Epidermal melanocyte (primary cell): ENCODE results near the gene STK38.

Experiments
- DNase-seq: peaks from one replicate; pipeline ENCODE4 v3.0.0; 2011; ENCODE audit warnings: low spot score; ENCODE audit not compliant: insufficient read length

The STK38 gene

DNA sequence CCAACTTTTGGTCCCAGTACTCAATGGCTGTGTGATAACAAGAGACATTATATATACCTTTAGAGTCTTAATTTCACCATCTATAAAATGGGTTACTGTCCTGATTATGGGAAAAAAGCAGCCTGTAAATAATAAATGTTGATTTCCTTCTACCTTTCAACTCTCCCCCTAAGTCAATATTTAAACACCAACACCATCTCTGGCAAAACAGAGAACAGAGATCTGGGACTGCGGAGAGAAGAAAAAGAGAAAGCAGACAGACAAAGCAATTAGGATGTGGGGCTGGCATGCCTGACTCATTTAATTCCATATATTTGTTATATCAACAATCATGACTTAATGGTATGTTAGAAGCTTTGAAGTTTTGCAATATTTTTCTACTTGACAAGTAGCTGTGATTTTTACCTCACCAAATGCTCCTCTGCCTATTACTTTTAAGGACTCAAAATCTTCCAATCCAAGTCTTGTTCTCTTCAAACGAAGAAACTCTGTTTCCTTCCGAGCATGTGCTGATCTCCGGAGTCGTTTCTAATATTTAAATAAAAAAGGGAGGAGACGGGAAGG lies 23.3 kb downstream of the STK38 start:
- DNase-seq: no peak

DNA sequence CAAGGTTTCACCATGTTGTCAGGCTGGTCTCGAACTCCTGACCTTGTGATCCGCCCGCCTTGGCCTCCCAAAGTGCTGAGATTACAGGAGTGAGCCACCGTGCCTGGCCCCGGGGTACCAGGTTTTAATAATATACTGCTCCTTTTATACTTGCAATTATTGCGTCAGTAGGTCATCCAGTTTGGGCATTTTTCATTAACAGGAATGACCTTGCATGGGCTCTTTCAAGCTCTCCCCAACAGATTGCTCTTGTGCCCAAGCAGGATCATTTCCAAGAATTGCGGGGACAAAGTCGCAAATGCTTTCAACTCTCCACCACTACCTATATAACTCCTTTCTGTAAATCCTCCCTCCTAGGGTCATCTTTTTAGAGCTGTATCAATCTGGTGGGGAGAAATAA lies 23.8 kb downstream of the STK38 start:
- DNase-seq: no peak

DNA sequence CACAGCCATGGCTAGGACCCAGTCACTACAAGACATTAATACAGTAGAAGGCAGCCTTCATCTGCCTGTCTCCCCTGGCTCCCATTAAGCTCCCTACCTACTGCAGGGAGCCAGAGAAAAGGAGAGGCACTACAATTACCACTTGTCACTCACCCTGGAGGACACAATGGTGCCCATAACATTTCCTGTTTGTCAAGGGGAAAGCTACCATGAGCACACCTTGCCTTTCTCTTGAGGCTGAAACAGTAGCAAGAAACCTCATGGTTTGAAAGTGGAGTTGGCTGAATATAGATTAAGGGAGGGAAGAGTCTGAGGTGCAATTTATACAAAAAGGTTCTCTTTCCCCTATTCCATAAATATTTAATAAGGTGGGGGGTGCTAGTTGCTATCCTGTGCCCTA lies 27.9 kb downstream of the STK38 start:
- no peak for DNase-seq

DNA sequence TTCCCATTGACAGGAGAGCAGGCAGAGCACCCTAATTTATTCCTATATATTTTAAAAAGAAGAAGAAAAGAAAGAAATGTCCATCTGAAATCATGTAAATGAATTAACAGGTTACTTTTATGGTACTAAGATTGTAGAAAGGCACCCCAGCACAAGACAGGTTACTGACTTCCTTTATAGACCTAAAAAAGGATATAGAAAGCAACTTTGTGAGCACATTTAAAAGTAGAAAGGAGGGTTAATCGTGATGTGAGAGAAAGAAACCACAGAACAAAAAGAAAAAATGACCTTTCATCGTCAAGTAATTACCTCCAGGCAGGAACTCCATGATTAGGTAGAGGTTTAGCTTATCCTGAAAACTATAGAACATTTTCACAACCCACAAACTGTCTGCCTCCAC lies 29.9 kb downstream of the STK38 start:
- DNase-seq: no peak

DNA sequence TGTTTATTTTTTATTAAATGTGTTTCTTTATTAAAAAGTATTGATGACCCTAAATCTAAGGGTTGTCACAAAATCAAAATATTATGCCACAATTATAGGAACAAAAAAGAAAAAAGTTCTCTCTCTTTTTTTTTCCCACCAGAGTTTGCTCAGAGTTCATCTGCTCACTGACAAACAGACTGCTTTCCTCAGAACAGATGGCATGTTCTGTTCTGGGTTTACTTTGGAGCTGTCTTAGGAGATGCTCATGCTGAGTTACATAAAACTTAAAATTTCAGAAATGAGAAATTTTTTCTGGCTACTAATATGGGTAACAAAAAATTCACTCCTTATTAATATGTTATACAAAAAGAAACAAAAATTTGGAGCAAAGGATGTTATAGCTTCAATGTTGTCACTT lies 30.3 kb downstream of the STK38 start:
- no peak for DNase-seq

DNA sequence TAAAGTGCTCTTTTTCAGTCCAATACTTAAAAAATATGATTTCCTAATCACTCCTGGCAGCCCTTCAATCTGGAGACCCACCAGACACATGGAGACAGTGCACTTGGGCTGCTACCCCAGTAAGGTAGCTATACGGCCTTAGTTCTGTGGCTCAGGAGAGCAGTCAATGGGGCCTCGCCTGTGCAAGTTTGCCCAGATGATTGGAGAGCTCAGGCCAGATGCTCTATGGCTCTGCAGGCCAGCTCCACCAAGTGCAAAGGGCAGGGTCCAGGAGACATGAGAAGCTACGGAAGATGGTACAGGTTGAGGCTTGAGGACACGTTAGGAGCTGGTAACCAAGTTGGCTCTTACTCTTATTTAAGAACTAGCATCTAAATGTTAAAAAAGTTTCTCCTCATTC lies 30.7 kb downstream of the STK38 start:
- DNase-seq: no peak

DNA sequence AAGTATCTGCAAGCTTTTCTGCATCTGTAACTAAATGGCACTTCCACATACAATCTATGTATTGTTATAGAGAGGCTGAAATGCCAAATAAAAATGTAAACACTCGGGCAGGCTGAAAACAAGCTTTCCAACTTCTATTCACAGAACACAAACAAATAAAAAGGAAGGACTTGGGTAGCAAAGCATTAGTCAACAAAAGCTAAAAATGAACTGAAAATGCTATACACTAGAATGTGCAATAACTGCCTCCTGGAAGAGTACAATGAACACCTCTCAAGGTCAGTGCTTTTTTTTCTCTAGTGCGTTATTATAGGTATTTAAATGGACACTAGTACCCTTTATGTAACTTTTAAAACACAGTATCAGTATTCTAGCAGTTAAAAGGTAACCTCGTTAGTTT lies 31.4 kb downstream of the STK38 start:
- no peak for DNase-seq

DNA sequence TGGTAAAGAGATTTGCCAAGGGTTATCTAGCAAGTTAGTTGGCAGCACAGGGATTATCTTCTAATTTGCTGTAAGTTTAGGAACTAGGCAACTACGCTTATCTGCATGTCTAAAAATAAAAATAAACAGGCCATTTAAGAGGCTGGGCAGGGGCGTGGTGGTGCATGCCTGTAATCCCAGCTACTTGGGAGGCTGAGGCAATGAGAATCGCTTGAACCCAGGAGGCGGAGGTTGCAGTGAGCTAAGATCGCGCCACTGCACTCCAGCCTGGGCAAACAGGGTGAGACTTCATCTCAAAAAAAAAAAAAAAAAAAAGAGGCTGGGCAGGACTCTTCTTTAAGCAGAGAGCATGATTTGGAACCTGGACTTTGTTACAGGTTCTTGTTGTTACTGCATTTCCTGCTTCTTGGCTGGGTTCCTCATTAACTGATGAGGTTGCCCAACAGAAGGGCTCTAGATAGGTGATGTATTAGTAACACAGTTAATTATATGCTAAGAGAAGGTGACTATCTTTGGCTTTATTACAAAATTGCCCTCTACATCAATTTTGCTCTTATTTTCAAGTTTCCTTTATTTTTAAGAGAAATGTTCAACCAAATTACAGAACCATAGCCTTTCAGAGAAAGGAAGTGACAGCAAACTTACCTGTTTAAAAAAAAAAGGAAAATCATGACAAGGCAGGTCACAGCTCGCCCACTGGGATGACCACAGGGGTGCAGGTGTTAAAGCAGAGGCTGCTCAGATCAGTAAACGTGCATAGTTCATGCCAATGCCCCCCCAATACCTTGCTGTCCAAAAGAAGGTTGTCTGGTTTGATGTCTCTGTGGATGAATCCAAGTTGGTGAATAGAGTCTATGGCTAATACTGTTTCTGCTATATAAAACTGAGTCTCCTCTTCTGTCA lies 32.5 kb downstream of the STK38 start:
- DNase-seq: no peak

DNA sequence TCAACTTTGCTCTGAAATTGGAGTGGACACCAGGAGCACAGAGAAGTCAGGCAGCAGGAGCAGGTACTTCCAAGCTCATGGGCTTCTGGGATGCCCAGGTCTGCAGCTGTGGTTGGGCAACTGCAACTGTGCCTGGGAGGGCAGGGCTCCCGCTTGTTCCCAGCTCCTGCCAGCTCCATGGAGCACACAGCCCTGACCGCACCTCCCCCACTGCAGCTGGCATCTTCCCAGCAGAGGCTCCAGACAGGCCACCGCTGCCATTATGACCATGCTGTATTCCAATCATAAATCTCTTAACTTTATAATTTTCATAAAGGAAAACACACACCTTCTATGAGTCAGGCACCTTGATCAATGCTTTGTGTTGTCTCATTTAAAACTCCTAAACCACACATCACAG lies 36.9 kb downstream of the STK38 start:
- no peak for DNase-seq

DNA sequence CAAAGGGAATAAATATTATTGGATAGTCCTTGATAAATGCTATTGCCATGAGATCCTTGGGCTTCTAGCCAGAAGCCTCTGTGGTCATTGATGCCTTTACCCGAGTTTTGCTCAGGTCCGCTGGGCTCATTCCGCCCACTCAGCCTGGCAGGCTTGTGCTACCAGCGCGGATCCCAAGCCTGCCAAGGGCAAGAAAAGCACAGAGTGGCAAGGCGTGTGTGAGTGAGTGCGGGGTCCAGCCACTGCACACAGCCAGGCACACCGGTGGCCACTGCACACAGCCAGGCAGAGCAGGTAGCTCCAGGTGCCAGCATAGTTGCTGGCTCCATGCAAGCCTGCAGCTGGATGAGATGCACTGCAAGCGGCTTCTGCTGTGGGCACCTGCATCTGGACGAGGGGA lies 38.7 kb downstream of the STK38 start:
- DNase-seq: no peak

DNA sequence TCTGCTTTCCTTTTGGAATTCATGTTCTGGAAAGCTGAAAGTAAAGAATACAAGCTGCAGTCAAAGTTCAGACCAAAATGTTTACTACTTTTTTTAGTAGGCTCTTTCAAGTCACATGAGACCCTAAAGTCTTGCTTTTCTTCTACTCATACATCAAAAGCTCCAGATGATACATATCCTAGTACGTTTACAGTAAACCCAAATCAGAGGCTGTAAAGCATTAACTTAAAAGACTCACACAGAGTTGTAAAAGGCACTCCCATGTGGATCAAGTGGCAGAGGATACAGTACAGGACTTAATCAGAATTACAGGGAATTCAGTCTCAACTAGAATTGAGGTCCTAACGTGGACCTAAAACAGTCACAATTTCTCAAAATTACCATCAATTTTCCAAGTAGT lies 40.7 kb downstream of the STK38 start:
- DNase-seq: no peak

DNA sequence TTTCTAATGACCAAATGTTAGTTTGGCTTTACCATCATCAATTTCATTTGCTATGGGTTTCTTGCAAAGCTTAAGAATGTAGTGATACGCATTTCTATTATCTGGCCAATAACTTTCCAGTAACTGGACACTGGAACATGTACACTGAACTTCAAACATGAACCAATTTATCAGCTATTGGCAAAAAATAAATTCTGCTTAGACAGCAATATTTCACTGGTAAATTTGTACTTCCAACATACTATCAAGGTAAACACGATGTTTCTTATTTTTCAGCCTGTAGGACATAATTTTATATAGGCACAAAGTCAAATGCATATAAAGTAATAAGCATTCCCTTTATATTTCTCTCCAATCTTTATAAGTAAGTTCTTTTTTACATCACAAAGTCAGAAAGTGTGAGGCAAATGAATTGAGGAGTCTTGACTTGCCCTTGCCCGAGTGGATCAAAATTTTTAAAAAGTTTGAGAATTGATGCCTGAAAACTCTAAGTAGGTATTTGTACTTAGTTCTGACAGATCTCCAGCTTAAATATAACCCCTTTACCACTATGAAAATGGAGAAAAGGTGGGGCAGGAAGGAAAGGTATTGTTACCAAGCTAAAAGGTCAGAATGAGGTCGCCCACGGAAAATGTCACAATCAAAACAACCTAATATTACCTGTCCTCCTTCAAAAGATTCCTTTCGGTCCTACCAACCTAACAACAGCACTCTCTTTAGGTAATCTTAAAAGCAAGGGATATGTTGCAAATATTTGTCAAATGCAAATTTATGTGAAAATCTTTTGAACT lies 41.3 kb downstream of the STK38 start:
- no peak for DNase-seq

DNA sequence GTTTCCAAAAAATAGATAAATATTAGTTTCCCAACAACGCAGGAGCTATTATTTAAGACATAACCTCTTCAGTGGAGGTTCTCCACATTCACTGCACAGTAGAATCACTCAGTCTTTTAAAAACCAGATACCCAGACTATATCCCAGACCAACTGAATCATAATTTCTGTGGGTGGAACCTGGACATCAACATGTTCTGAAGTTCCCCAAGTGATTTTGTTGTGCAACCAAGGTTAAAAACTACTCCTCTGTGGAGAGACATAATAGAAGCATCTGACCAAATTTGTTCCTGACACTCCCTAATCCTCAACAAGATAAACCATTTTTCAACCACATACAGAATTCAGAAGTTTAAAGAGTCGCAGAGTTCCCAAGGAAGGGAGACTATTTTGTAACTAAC lies 42.3 kb downstream of the STK38 start:
- DNase-seq: no peak

DNA sequence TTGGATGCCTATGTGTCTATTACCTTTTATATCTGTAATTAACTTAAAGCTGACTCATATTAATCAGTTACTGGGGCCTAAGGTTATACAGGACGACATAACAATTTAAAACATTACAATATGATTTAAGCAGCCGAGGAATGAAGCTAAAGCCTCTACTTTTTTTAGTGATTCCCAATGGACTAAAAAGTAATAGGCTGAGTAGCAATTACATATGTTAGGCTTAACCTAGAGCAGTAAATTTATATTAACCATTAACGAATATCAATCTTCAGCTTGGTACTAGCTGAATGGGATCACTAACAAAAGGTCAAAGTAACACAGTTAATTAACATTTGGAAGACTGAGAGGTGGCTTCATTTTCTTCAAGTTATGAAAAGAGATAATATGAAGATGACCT lies 43.1 kb downstream of the STK38 start:
- no peak for DNase-seq

DNA sequence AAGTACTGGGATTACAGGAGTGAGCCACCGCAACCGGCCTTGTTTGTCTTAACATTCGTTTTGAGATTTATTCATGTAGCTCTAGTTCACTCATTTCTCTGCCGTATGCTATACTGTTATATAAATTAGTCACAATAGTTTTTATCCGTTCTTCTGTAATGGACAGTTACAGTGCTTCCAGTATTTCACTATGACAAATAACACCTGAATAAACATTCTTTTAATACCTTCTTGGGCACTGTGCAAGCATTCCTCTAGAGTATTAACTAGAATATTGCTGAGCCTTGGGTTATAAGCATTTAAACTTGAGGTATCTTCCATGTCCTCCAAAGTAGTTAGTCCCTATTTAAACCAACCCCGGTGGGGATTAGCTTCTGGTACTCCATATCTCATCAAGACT lies 45.6 kb downstream of the STK38 start:
- DNase-seq: no peak

DNA sequence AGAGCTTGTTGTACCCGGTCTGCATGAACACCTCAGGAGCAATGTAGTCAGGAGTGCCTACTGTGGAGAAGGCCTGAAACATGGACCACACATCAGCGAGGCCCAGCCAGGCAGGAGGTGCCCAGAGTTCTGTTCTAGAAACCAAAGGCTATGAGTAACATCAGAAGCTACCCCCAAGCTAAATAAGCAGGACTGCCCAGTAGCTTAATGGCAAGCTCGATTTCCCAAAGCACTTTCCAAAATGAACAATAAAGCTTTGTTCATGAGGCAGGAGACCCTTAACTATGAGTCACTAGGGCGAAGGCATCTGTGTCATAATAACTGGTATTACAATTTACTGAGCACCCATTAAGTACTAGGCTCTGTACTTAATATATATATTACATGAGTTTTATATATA lies 47.4 kb downstream of the STK38 start:
- DNase-seq: no peak

DNA sequence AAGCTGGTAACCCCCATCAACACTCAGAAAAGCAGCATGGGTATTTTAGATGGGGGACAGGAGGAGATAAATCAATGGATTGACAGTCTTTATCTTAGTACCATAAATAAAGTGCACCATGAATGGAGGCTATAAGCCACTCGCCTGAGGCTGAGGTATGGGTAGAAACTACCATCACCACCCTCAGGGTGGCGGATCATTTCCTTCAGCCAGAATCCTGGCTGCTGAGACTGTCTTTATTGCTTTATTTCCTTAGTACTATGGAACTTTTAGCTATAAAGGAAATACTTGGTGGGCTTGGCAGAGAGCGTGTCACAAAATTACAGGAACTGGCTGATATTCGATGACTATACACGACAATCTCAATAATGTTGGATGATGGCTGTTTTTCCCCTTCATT lies 52.2 kb downstream of the STK38 start:
- no peak for DNase-seq

DNA sequence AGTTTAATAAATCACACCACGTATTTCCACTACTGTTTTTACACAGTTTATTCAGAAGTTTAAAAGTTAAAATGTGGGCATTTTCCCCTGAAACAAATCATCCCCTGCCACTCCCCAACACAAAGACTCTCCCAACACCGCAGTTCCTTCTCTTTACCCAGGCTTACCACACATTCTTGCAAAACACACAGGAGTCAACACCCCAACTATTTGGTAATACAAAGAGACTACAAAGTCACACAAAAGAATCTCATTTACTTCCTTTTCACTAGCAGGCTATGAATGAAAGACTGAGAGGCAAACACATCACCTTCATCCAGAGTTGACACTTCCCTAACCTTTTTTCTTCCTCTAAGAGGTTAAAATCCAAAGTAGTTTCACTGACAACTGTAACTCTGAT lies 53.4 kb downstream of the STK38 start:
- DNase-seq: no peak

DNA sequence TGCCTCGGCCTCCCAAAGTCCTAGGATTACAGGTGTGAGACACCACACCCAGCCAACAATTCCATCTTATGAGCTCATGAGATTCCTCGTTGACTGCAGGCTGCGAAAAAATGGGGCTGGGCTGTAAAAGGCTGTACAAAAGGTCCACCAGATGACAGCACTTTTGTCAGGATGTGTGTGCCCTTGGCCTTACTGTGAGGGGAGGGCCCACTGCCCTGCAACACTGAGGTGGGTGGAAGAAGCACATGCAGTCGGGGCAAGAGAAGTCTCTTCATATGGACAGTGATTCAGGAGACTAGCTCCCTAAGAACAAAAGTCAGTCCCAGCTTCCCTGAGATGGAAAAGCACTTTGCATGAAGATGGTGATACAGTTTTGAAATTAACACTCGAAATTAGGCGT lies 54.0 kb downstream of the STK38 start:
- DNase-seq: no peak

DNA sequence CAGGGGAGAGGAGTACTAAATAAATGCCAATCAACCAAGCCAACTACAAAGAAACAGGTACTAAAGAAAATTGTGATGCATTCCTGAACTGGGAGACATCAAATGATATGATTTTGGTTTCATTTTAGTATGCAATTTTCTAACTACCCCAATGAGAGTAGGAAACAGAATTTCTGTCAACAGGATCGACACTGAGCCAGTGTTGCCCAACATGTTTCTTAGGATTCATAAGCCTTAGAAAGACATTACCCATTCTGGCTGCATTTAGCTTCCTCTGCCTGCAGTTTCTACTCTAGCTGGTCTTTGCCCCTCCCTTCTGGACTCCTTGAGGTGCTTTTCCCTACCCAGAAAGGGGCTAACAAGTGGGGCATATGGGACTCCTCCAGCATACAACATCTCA lies 54.7 kb downstream of the STK38 start:
- no peak for DNase-seq

DNA sequence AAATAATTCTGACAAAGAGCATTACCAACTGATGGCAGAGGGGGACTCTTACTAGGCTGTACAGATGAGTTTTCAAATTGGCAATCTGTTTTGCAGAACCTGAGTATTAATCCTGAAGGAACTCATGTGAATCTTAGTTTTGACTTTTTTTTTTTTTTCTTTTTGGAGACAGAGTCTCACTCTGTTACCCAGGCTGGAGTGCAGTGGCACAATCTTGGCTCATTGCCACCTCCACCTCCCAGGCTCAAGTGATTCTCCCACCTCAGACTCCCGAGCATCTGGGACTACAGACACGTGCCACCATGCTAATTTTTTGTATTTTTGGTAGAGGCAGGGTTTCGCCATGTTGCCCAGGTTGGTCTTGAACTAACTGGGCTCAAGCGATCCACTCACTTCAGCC lies 55.2 kb downstream of the STK38 start:
- DNase-seq: no peak

DNA sequence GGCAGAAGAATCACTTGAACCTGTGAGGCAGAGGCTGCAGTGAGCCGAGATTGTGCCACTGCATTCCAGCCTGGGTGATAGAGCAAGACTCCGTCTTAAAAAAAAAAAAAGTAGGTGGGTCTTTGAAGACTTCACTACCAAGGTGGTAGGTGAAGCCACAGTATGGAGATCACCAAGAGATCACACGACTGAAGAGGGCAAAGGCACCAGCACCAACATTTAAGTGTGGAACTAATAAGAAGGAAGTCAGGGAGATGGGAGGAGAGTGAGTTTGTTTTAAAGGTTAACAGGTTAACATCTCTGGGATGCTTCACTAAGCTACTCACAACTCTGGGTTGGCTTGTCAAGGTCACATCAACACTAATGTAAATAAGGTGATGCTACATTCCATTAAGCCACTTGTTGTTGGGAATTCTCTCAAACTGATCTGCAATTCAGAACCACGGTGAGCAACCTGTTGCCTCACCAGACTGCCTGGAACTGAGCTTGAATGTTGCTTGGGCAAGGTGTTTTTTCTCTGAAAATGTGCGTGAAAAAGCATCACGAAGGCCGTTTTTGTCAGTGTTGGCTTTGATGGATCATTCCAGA lies 55.8 kb downstream of the STK38 start:
- no peak for DNase-seq
